HG03039 (cell line): ENCODE results near the gene CCNT2.
"Not testable (repeated sequence)": the region's sequence is repeated elsewhere in the genome, so short reads cannot be mapped to it uniquely, and the experiment has no call there.

Experiments used
- ATAC-seq: cut with Tn5 transposase; IDR thresholded peaks from one replicate; pipeline ENCODE4 v1.9.1; 2021; ENCODE audit warnings: mild to moderate bottlenecking, moderate library complexity; ENCODE audit not compliant: unreplicated experiment

Gene CCNT2

DNA sequence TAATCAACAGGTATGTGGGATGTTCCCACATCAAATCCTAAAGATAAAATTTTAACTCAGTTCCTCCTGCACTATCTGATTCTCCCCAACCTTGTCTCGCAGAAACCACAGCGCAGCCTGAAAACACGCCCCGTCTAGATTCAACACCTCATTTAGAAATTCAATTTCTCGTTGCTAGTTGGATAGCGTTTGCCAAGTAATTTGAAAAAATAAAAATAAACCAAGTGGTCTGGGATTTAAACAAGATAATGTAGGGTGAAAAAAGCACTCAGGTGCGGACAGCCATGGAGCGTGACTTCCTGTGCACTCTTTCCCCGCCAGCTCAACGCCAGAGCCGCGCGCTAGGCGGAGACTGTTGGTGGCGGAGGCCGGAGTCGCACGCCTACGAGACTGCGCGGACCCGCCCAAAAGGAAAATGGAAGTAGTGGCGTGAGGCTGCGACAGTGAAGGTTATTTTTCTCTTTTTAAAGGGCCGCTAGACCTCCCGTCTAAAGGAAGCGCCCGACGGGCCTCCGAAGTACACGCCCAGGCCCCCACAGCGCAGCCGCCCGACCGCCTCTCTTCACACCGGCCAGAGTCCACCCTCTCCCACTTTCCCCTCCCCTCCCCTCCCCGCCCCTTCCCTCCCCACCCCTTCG lies 615 bp upstream of the CCNT2 start:
- ATAC-seq, result peak; percentile 58

DNA sequence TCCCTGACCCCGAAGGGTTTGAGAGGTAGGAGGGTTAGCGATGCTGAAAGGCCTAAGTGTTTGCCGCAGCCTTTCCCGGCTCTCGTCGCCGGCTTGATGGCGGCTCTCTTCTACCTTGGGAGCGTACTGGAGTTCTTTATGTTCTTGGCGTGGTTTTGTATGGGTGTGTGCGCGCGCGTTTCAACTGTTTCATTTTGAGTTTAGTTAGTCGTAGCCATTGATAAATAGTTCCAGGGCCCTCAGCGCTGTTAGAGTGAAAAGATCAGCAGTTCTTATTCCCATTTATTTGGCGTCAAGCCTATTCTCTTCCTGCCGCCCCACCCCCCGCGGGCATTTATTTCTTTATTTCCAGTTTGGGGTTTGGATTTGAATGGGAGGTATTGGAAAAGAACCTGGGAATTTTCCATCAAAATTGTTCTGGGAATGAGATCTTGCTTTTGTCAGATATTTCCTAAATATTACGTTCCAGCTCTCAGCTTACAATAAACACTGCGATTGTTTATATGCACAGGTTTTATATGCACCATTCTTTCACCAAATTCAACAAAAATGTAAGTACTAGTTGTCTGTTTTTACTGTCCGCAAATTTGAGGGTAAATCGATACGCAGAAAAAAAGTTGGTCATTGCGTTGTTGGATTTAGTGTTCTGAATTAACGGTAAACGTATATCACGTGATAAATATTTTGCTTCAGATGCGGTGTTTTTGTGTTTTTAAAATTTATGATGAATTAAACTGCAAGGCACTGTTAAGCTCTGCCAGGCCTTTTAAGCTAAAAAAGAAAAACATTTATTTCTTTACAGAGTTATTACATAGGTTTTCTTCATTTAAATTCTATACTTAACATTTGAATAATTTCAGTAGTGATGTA lies 954 bp downstream of the CCNT2 start:
- ATAC-seq, result peak; percentile 2

- ATAC-seq, result no peak
Observed at GRCh38 chr2:134924912-134925311, 6.3 kb downstream of the CCNT2 start.

GRCh38 chr2:134926231-134926931 lies 7.8 kb downstream of the CCNT2 start:
- ATAC-seq, result no peak

DNA sequence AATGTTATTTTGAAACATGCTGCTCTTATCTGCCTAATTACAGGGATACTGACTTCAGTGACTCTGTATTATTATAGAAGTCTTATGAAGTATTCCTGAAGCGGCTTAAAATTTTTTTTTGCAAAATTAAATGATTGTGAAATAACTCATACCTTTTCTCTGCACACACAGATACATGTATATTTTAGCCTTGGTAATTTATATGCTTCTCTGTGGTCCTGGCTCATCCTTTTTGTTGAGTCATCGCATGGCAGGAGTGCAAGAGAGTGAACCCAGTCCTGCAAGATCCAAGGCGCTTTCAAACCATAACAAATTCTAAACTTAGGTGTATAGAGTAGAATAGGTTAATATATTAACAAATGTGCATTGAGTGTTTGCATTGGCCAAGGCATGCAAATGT lies 8.6 kb downstream of the CCNT2 start:
- ATAC-seq, result no peak

GRCh38 chr2:134932864-134933526 lies 14.4 kb downstream of the CCNT2 start:
- ATAC-seq, result no peak

DNA sequence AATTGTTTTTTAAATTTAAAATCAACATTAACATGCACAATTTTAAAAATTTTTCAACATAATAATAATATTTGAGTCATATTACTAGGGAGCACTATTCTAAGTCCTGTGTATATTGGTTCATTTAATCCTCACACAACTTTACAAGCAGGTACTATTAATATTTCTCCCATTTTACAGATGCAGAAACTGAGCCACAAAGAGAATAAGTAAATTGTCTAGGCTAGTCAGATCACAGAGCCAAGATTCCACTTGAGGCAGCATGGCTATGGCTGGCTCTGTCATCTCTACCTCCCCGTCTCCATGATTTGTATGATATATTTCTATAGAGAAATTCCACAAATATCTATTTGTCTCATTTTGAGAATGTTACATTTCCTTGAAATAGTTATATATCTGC lies 15.1 kb downstream of the CCNT2 start:
- ATAC-seq, result no peak

DNA sequence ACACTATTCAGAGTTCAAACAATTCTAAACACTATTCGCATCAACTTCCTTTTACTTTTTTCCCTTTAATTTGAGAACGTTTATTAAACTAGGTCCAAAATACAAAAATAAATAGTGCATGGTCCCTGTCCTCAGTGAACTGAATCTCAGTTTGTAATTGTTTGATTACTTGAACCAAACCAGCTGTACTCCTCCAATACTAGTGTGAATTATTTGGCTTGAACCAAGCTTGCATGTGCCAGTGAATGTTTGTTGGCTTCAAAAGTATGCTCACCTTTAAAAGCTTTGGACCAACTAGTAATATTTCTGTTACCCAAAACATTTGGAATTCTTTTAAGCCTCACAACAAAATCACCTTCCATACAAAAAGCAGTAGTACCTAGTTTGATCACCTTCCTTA lies 15.5 kb downstream of the CCNT2 start:
- no peak for ATAC-seq

DNA sequence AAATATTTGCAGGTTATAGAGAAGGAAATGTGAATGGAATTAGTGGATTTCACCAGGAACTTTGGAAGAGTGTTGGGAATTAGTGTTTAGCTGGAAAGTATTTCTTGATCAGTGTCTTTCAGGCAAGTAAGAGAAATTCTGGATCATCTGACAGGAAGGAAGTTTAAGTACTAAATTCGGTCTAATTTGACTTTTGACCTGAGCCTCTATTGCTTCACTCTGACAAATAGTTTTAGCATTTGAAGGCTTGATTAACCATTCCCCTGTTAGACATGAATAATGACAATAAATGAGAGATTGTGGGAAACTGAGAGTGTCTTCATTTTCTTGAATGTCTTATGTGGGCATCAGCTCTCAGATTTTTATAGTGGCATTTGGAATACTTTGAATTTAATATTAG lies 16.0 kb downstream of the CCNT2 start:
- ATAC-seq, result no peak

DNA sequence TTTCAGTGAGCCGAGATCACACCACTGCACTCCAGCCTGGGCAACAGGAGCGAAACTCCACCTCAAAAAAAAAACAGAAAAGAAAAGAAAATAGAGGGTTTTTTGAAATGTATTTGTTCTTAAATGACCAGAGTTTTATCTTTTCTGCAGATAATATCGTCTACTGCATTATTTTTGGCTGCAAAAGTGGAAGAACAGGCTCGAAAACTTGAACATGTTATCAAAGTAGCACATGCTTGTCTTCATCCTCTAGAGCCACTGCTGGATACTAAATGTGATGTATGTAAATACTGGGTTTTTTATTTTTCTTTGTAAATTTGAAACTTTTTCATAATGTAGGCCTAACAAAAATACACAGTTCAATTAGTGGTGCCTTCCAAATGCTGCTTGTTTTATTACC lies 18.1 kb downstream of the CCNT2 start:
- no peak for ATAC-seq

DNA sequence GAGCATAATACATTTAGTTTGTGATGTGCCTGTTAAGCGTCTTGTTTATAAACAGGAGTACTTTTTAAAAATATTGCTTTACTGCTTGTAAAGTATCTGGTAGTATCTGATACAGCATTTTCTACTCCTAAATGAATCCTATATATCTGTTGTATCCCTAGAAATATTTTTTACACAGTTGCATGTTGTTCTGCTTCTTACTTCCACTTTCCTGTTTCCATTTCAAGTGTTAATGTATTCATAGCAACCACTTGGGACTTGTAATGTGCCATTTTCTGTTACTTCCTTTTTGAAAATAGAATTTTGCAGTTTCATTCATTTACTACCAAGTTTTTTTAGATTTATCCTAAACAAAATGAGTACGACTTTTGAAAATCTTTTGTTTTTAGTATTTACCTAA lies 24.9 kb downstream of the CCNT2 start:
- peak; percentile 51 for ATAC-seq

- no peak for ATAC-seq
Observed at GRCh38 chr2:134944975-134945374, 26.4 kb downstream of the CCNT2 start.

GRCh38 chr2:134946073-134946472 lies 27.5 kb downstream of the CCNT2 start:
- ATAC-seq, result no peak

- ATAC-seq, result no peak
Observed at GRCh38 chr2:134949981-134950708, 31.5 kb downstream of the CCNT2 start.

DNA sequence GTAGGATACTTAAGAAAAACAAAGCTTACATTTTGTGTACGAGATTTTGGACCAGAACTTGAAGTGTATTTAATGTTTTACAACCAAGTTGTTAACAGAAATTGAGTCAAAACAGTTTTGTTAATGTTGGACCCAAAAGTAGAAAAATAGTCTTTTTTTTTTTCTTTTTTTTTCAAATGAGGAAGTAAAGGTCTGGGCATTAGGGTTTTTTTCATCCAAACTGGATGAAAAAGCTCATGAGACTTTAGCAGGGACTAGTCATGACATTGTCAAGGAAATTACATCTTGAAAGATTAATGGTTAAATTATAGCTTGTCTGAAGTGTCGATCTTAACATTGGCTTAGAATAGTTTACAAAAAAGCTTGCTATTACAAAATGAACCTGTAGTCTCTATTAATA lies 32.3 kb downstream of the CCNT2 start:
- no peak for ATAC-seq

DNA sequence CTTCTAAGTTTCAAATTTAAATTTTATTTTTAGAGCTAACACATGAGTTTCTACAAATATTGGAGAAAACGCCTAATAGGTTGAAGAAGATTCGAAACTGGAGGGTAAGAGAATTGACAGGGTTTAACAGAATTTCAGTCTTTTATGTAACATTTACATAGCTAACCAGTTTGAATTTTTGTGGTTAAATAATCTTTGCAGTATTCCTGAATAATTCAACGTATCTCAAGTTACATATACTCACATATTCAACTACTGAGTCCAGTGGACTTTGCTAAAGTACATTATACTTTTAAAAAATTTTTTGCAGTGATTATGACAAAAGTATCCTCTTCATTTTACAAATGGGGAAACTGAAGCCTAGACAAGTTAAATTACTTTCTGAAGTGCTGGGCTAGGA lies 34.0 kb downstream of the CCNT2 start:
- ATAC-seq, result no peak

GRCh38 chr2:134954065-134954464 lies 35.4 kb downstream of the CCNT2 start:
- ATAC-seq, result no peak

DNA sequence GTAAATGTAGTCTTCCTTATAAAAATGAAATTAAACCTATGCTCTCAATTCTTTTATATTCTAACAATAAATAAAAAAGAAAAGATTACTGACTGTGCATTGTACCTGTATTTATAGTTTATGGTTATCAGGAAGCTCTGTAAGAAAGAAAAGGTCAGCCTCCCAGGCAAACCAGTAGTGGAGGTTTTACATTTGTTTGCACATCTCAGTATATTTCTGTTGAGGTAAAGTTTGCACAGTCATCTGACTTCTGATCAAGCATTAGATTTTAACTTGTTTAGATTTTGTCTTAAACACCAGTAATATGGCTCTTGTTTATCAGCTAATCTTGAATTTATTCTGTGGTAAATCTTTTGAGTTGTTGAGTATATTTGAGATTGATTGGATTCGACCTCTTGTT lies 37.1 kb downstream of the CCNT2 start:
- ATAC-seq, result no peak

GRCh38 chr2:134957477-134957876 lies 38.9 kb downstream of the CCNT2 start:
- ATAC-seq, result no peak

- ATAC-seq, result not testable (repeated sequence)
Observed at GRCh38 chr2:134967166-134967565, 48.5 kb downstream of the CCNT2 start.
